Endothelial cell of umbilical vein (primary cell): ENCODE data around the gene RSBN1. TPM values are rescaled to one million over a fixed set of nuclear protein-coding genes. Genes with fewer than 3 reads are reported as not detected.

Experiments used
- BruUV-seq: library from RNA; stranded (reverse); fragments of 400-500 nt; replicated peaks from 2 replicates; lab custom pipeline; 2021; lab: Mats Ljungman, UMichigan
- CTCF ChIA-PET: fragments of 300-600, 350-600 bp; sonication (Branson Sonifier 250); formaldehyde crosslinking; loops from one replicate; lab custom pipeline; 2021; ENCODE audit warnings: antibody characterized with exemption, inconsistent platforms; lab: Charles Lee
- POLR2A ChIA-PET: fragments of 300-600, 350-600 bp; sonication (Branson Sonifier 250); formaldehyde crosslinking; loops from one replicate; lab custom pipeline; 2021; ENCODE audit warnings: antibody characterized with exemption, inconsistent platforms; lab: Charles Lee
- DNase-seq: peaks from one replicate; pipeline ENCODE4 v3.0.0-alpha.2; 2011; ENCODE audit warnings: low read depth, low spot score
- FAIRE-seq: peaks from 2 replicates; lab custom pipeline; 2011; peaks lifted over from hg19 to GRCh38; lab: Jason Lieb, UNC
- H2AFZ ChIP-seq: 2 replicates; pipeline ENCODE4 v1.6.0; 2012; ENCODE audit warnings: low read depth, low read length, control low read depth, inconsistent platforms
- H3K27ac ChIP-seq: 2 replicates; pipeline ENCODE4 v1.5.1; 2011; ENCODE audit warnings: low read depth, mild to moderate bottlenecking, control low read depth, low read length, moderate library complexity; ENCODE audit not compliant: insufficient read depth
- H3K27me3 ChIP-seq, 2 experiments: 2 replicates each; pipeline versions ENCODE4 v1.6.0 to v1.6.1; 2011; ENCODE audit warnings: low read length in 2 of 2, mixed read lengths in 1 of 2; ENCODE audit not compliant: control insufficient read depth in 2 of 2, insufficient read depth in 2 of 2
- H3K36me3 ChIP-seq, 2 experiments: 2 replicates in 1 of 2; 3 replicates in 1 of 2; pipeline ENCODE4 v1.5.1; 2011; ENCODE audit warnings: low read length in 2 of 2, mild to moderate bottlenecking in 1 of 2, moderate library complexity in 1 of 2; ENCODE audit not compliant: control insufficient read depth in 2 of 2, insufficient read depth in 2 of 2; ENCODE audit errors: extremely low read depth in 1 of 2
- H3K4me1 ChIP-seq: 3 replicates; pipeline ENCODE4 v1.5.1; 2011; ENCODE audit warnings: mild to moderate bottlenecking, low read length; ENCODE audit not compliant: control insufficient read depth, insufficient read depth; ENCODE audit errors: extremely low read depth
- H3K4me2 ChIP-seq: 2 replicates; pipeline ENCODE4 v1.6.1; 2011; ENCODE audit warnings: low read length, control low read depth, mixed read lengths; ENCODE audit not compliant: insufficient read depth
- H3K4me3 ChIP-seq, 3 experiments: fragments of 200-600 bp in 1 of 3; sonication (generic), shearing (Covaris generic) in 1 of 3; replicated peaks in 1 of 3; 2 replicates each; pipeline ENCODE4 v1.5.1; 2011 to 2016; ENCODE audit warnings: control low read depth in 3 of 3, low read length in 3 of 3, mild to moderate bottlenecking in 2 of 3, inconsistent platforms in 1 of 3, low read depth in 1 of 3, moderate library complexity in 1 of 3; ENCODE audit not compliant: insufficient read depth in 1 of 3
- H3K79me2 ChIP-seq: 2 replicates; pipeline ENCODE4 v1.6.0; 2012; ENCODE audit warnings: low read length, inconsistent platforms; ENCODE audit not compliant: control insufficient read depth, insufficient read depth
- H3K9ac ChIP-seq: replicated peaks from 2 replicates; pipeline ENCODE3; 2011; ENCODE audit warnings: low read length, control low read depth; ENCODE audit not compliant: insufficient read depth; ENCODE audit errors: extremely low read depth
- H3K9me1 ChIP-seq: replicated peaks from 3 replicates; pipeline ENCODE4 v1.6.0; 2011; ENCODE audit warnings: mild to moderate bottlenecking, low read length; ENCODE audit not compliant: control insufficient read depth, insufficient read depth; ENCODE audit errors: extremely low read depth
- H3K9me3 ChIP-seq: replicated peaks from 2 replicates; pipeline ENCODE4 v1.5.1; 2012; ENCODE audit warnings: low read length, inconsistent platforms; ENCODE audit not compliant: control insufficient read depth, insufficient read depth
- H4K20me1 ChIP-seq: replicated peaks from 2 replicates; pipeline ENCODE3; 2011; ENCODE audit warnings: mild to moderate bottlenecking, low read length; ENCODE audit not compliant: control insufficient read depth, insufficient read depth; ENCODE audit errors: extremely low read depth
- FOS ChIP-seq: IDR thresholded peaks from 2 replicates; pipeline ENCODE4 v1.6.1; 2011; ENCODE audit warnings: mild to moderate bottlenecking, low read length, moderate library complexity, borderline replicate concordance; ENCODE audit not compliant: insufficient read depth
- MAX ChIP-seq: IDR thresholded peaks from 2 replicates; pipeline ENCODE4 v1.6.1; 2011; ENCODE audit not compliant: insufficient read depth, insufficient read length
- POLR2A ChIP-seq: IDR thresholded peaks from 2 replicates; pipeline ENCODE4 v1.6.1; 2012; ENCODE audit warnings: low read depth, mild to moderate bottlenecking, control low read depth, low read length
- POLR2AphosphoS5 ChIP-seq: IDR thresholded peaks from 2 replicates; pipeline ENCODE4 v1.6.1; 2012; ENCODE audit warnings: low read depth, mild to moderate bottlenecking, control low read depth, low read length, moderate library complexity; ENCODE audit not compliant: insufficient read depth
- dilution Hi-C: fragments of 300-500 bp; cut with MboI; formaldehyde crosslinking; loops from one replicate; pipeline ENCODE4 v1.15.0; 2019; ENCODE audit warnings: low sequenced_read_pairs; ENCODE audit not compliant: extremely low pct_ligation_motif_present
- intact Hi-C: fragments of 100-400 bp; cut with micrococcal nuclease; formaldehyde crosslinking; loops from one replicate; pipeline ENCODE4 v1.10.0; 2022
- polyA plus RNA-seq, 4 experiments: library from polyadenylated mRNA; depleted of rRNA in 3 of 4; stranded (reverse) in 3 of 4; unstranded in 1 of 4; fragments of >200 nt; gene quantifications; 2 replicates each; pipeline versions ENCODE4 v1.2.1 to v1.2.3, GENCODE V29; 2011 to 2012; ENCODE audit warnings: missing spikeins in 1 of 4
- total RNA-seq: library from RNA; stranded (reverse); gene quantifications from 2 replicates; pipeline ENCODE4 v1.2.3, GENCODE V29; 2021

Gene RSBN1
- total and polyA plus RNA-seq, 2 donors (not counting 3 experiments of a cell fraction or from before 2014, with no cell fraction given) = 4.0 to 13.4 TPM

GRCh38 chr1:113759333-113760101 is 52.8 kb downstream of the RSBN1 start, which contains the start of gene PHTF1:
PHTF1 (minus strand) TSS chr1:113759486; CDS start chr1:113758703, 783 bp downstream.
- dilution Hi-C loops (no loop called here), intact Hi-C loops (loop anchor here (1.0 to 5.0 kb wide), 7 partner anchors 53 to 1052 kb away; partner anchors contain the start of genes DCLRE1B, HIPK1, MAGI3 and RHOC)
- Histone ChIP-seq H3K9me1 (no peaks in the 10 kb centered on the region), H2AFZ (peak within 1 kb of the TSS; percentile 87), H3K27me3 (no peaks in the 10 kb centered on the region), H3K4me3 (peak within 1 kb of the TSS; percentile 83 to 100 (median 96)), H3K79me2 (peaks cover 37% of the 10 kb centered on the region), H3K9me3 (no peaks in the 10 kb centered on the region), H3K36me3 (no peaks in the 10 kb centered on the region), H3K4me2 (peak within 1 kb of the TSS; percentile 100), H3K4me1 (peaks cover 22% of the 10 kb centered on the region), H3K27ac (peak within 1 kb of the TSS; percentile 92), H3K9ac (peak within 1 kb of the TSS; percentile 98), H4K20me1 (peaks cover 2% of the 10 kb centered on the region)
- TSS peak; percentile 94 for BruUV-seq
- DNase-seq = peak; percentile 82
- TF ChIP-seq MAX = no peak
- peak; percentile 98 for TF ChIP-seq POLR2AphosphoS5
- peak; percentile 98 for TF ChIP-seq POLR2A
- TF ChIP-seq FOS = peak; percentile 80
- ChIA-PET POLR2A (interaction anchor here (0.6 to 1.5 kb wide), 5 partner anchors 11 to 625 kb away, joined by 3 to 12 read pairs (median 3); partner anchors contain the start of gene RSBN1), CTCF (interaction anchor here (0.7 to 1.6 kb wide), 8 partner anchors 17 to 1427 kb away, joined by 3 to 5 read pairs (median 3); partner anchors contain the start of gene LRIG2)
- peak; percentile 87 for FAIRE-seq
